Kidney epithelial cell (primary cell): ENCODE data around the gene GUCA1A. TPM values are rescaled to one million over a fixed set of nuclear protein-coding genes. Genes with fewer than 3 reads are reported as not detected.
"Not testable (repeated sequence)": the region's sequence is repeated elsewhere in the genome, so short reads cannot be mapped to it uniquely, and the experiment has no call there.

Experiments used
- DNase-seq: peaks from one replicate; pipeline ENCODE4 v3.0.0-alpha.2; 2010; ENCODE audit warnings: low read depth
- H3K27me3 ChIP-seq: 2 replicates; pipeline ENCODE4 v1.6.0; 2011; ENCODE audit warnings: low read length; ENCODE audit not compliant: control insufficient read depth, insufficient read depth
- H3K36me3 ChIP-seq: 2 replicates; pipeline ENCODE4 v1.5.1; 2011; ENCODE audit warnings: low read length; ENCODE audit not compliant: control insufficient read depth, insufficient read depth
- H3K4me3 ChIP-seq: 2 replicates; pipeline ENCODE4 v1.5.1; 2011; ENCODE audit warnings: low read depth, mild to moderate bottlenecking, control low read depth, low read length
- total RNA-seq: library from RNA; depleted of rRNA; stranded (reverse); fragments of >200 nt; gene quantifications from 2 replicates; pipeline ENCODE4 v1.2.3, GENCODE V29; 2015
- TF ChIP-seq, protein P1 (sequence below): IDR thresholded peaks from 2 replicates; pipeline ENCODE4 v1.5.1; 2011; ENCODE audit warnings: mild to moderate bottlenecking, moderate library complexity, low read length, control low read depth, inconsistent platforms; ENCODE audit not compliant: insufficient read depth, poor library complexity, severe bottlenecking

Gene GUCA1A
- total RNA-seq, 1 donor from 2014 or later = 0.25 TPM

GRCh38 chr6:42150254-42150653 lies 22.9 kb upstream of the GUCA1A start:
- no peak for DNase-seq
- Histone ChIP-seq H3K4me3 (no peak overlapping the region), H3K36me3 (no peaks in the 10 kb centered on the region), H3K27me3 (no peaks in the 10 kb centered on the region)
- TF ChIP-seq, protein P1, sequence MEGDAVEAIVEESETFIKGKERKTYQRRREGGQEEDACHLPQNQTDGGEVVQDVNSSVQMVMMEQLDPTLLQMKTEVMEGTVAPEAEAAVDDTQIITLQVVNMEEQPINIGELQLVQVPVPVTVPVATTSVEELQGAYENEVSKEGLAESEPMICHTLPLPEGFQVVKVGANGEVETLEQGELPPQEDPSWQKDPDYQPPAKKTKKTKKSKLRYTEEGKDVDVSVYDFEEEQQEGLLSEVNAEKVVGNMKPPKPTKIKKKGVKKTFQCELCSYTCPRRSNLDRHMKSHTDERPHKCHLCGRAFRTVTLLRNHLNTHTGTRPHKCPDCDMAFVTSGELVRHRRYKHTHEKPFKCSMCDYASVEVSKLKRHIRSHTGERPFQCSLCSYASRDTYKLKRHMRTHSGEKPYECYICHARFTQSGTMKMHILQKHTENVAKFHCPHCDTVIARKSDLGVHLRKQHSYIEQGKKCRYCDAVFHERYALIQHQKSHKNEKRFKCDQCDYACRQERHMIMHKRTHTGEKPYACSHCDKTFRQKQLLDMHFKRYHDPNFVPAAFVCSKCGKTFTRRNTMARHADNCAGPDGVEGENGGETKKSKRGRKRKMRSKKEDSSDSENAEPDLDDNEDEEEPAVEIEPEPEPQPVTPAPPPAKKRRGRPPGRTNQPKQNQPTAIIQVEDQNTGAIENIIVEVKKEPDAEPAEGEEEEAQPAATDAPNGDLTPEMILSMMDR = no peak

GRCh38 chr6:42152024-42152423 lies 21.1 kb upstream of the GUCA1A start:
- TF ChIP-seq, protein P1 = no peak
- Histone ChIP-seq H3K36me3 (no peaks in the 10 kb centered on the region), H3K27me3 (no peaks in the 10 kb centered on the region), H3K4me3 (no peak overlapping the region)
- no peak for DNase-seq

DNA sequence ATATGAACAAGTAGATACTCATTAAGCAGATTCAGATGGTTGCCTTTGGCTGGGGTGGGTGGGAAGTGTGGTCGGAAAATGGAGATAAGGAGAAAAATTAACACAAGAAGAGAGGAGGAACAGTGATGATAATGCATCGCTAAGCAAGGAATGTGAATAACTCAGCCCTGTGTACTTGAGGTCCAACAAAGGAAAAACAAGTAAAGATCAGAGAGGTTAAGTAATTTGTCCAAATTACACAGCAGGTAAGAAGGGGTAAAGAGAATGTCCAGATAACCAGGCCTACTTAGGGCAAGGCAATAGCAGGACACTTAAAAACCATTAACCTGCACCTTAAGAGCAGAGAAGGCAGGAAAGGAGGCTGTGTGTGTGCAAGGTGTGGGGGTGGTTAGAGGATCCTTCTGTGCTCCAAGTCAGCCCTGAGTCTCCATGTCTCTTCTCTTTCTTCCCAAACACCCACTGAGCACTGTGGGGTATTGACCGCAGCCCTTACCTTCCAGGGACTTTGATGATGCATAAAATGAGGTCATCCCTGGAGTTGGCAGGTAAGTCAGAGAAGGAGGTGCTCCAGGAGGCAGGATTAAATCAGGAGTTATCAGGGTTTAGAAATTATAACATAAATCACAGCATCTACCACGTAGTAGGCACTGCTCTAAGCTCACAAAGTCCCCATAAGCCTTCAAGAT lies 20.5 kb upstream of the GUCA1A start:
- not testable (repeated sequence) for DNase-seq, H3K36me3 ChIP-seq, H3K27me3 ChIP-seq, H3K4me3 ChIP-seq

DNA sequence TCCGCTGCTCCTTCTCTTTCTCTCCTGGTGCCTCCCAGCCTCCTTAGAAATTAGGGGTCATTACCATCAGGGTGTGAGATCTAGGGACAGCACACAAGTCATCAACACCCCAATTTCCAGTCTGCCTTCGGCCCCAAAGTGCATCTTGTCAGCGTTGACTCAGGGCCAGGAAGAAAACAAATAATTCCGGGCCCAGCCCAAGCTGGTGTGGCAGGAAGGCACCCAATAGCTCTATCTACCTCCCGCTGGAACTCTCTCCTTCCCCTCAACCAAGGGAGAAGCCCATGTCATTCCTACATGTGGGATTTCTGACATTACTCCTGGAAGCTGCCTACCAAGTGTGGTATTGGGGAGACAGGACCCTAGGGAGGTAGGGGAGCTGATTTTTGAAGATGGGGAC lies 19.2 kb upstream of the GUCA1A start:
- DNase-seq = no peak
- Histone ChIP-seq H3K27me3 (peaks cover 2% of the 10 kb centered on the region), H3K36me3 (no peaks in the 10 kb centered on the region), H3K4me3 (no peak overlapping the region)
- TF ChIP-seq, protein P1 = no peak

GRCh38 chr6:42154461-42155209 lies 18.5 kb upstream of the GUCA1A start:
- Histone ChIP-seq H3K4me3 (no peak overlapping the region), H3K27me3 (peaks cover 2% of the 10 kb centered on the region), H3K36me3 (no peaks in the 10 kb centered on the region)
- no peak for DNase-seq
- TF ChIP-seq, protein P1 = no peak

GRCh38 chr6:42155293-42155692 lies 17.9 kb upstream of the GUCA1A start:
- no peak overlapping the region for H3K4me3 ChIP-seq
- no peaks in the 10 kb centered on the region for H3K36me3 ChIP-seq
- TF ChIP-seq, protein P1 = no peak
- no peak for DNase-seq
- peaks cover 2% of the 10 kb centered on the region for H3K27me3 ChIP-seq
